Right cardiac atrium (tissue), 5 donors: Measurements from ENCODE around the gene IGSF10. TPM values are rescaled to one million over a fixed set of nuclear protein-coding genes. Genes with fewer than 3 reads are reported as not detected.
A peak's percentile ranks its signal among the peaks of the same experiment; 100 is the strongest.
"Not testable (repeated sequence)": the region's sequence is repeated elsewhere in the genome, so short reads cannot be mapped to it uniquely, and the experiment has no call there.

Experiments
- ATAC-seq, 2 donors: fragments of 200-7000 bp; cut with Tn5 transposase; one replicate each; pipeline versions ENCODE4 v1.8.0 to v1.9.1; 2020; ENCODE audit warnings: moderate library complexity in 2 of 2, mild to moderate bottlenecking in 1 of 2
- DNase-seq, 3 donors: peaks; one replicate each; pipeline ENCODE4 v3.0.0-alpha.2; 2020
- H3K27ac ChIP-seq: one replicate; pipeline ENCODE4 v1.5.1; 2013; ENCODE audit warnings: mild to moderate bottlenecking, low read length, control low read depth, moderate library complexity
- H3K27me3 ChIP-seq: one replicate; pipeline ENCODE4 v1.6.1; 2013; ENCODE audit not compliant: control insufficient read depth, insufficient read depth
- H3K4me1 ChIP-seq: one replicate; pipeline ENCODE4 v1.6.1; 2013; ENCODE audit warnings: low read length; ENCODE audit not compliant: control insufficient read depth, insufficient read depth
- H3K4me3 ChIP-seq: one replicate; pipeline ENCODE4 v1.5.1; 2013; ENCODE audit warnings: low read length, control low read depth
- H3K9me3 ChIP-seq: one replicate; pipeline ENCODE4 v1.6.1; 2013; ENCODE audit warnings: low read length; ENCODE audit not compliant: control insufficient read depth
- WGBS: extraction: QIAGEN DNeasy Blood & Tissue Kit; methylation state at CpG from one replicate; pipeline ENCODE4 v1.1.7; 2013; 5-methylcytosine and 5-hydroxymethylcytosine counted together
- intact Hi-C, 4 donors: fragments of 100-400 bp; cut with DNase I; formaldehyde crosslinking; loops; one replicate each; pipeline versions ENCODE4 v1.11.0 to v1.14.0; 2022 to 2023
- polyA plus RNA-seq: library from polyadenylated mRNA; stranded (reverse); fragments of 200-250 nt; gene quantifications from one replicate; pipeline ENCODE4 v1.2.3, GENCODE V29; 2013
- total RNA-seq, 4 donors: library from RNA; stranded (reverse); fragmentation: NEBNext Ultra II Directional; extraction: Animal tissue kit (Norgen Biotek cat#: 25700); gene quantifications; one replicate each; pipeline ENCODE4 v1.2.1, GENCODE V29; 2021
- donor health status: healthy with polysubstance abuse.
- donor health status: DM: no; HTN: yes; CAD: no.
- donor health status: DM: no; HTN: no; CAD: no.
- donor health status: DM: no; HTN: yes; CAD: no; lungs with severe emphysema.
- donor health status: DM: yes; HTN: yes; CAD: no.

Gene IGSF10
- total and polyA plus RNA-seq, 5 donors: 5.0 to 19.3 (median 12.5) TPM

DNA sequence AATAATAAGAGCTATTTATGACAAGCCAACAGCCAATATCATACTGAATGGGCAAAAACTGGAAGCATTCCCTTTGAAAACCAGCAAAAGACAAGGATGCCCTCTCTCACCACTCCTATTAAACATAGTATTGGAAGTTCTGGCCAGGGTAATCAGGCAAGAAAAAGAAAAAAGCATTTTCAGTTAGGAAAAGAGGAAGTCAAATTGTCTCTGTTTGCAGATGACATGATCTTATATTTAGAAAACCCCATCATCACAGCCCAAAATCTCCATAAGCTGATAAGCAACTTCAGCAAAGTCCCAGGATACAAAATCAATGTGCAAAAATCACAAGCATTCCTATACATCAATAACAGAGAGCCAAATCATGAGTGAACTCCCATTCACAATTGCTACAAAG lies 27.0 kb upstream of the IGSF10 start:
- not testable (repeated sequence) for ATAC-seq, H3K27me3 ChIP-seq

GRCh38 chr3:151483961-151484520 lies 23.2 kb upstream of the IGSF10 start:
- intact Hi-C loops: no loop called here
- ATAC-seq: no peak

More for the DNA sequence above, 27.0 kb upstream of the IGSF10 start:
- H3K9me3 ChIP-seq, DNase-seq, H3K27ac ChIP-seq, H3K4me1 ChIP-seq, intact Hi-C loops, H3K4me3 ChIP-seq: not testable (repeated sequence)

DNA sequence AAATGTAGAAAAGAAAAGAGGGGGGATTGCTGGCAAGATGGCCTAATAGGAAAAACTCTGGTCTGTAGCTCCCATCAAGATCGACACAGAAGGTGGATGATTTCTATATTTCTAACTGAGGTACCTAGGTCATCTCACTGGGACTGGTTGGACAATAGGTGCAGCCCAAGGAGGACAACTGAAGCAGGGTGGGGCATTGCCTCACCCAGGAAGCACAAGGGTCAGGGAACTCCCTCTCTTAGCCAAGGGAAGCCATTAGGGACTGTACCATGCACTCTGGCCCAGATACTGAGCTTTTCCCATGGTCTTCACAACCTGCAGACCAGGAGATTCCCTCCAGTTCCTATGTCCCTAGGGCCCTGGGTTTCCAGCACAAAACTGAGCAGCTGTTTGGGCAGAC lies 22.6 kb upstream of the IGSF10 start:
- intact Hi-C loops: no loop called here

More at GRCh38 chr3:151483961-151484520, 23.2 kb upstream of the IGSF10 start:
- no peak for DNase-seq
- H3K4me1 ChIP-seq: no peaks in the 10 kb centered on the region
- WGBS: 69% methylated on average over 6 of the region's 6 CpGs
- no peaks in the 10 kb centered on the region for H3K9me3 ChIP-seq
- no peak overlapping the region for H3K27ac ChIP-seq
- H3K27me3 ChIP-seq: no peaks in the 10 kb centered on the region
- no peak overlapping the region for H3K4me3 ChIP-seq

DNA sequence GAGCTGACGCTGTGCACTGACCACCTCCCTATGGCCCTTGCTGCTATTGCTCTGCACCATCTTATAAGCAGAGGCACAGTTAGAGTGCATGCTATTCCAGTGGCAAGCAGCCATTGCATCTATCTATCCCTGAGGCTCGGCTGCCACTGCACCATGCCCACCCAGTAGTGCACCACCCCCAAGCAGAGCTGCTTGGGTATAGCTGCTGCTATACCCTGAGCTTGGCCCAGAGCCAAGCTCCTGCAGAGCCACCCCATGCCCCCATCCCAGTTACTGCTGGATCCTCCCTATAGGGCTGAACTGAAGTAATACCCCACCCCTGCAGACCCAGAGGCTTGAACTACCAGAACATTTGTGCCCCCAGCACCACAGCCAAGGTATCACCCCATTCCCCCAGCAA lies 19.6 kb upstream of the IGSF10 start:
- 97% methylated on average over 2 of the region's 2 CpGs for WGBS
- intact Hi-C loops: no loop called here
- Histone ChIP-seq H3K4me3 (no peak overlapping the region), H3K9me3 (no peaks in the 10 kb centered on the region), H3K4me1 (peaks cover 2% of the 10 kb centered on the region), H3K27ac (no peak overlapping the region), H3K27me3 (no peaks in the 10 kb centered on the region)
- no peak for ATAC-seq
- no peak for DNase-seq

More for the DNA sequence above, 22.6 kb upstream of the IGSF10 start:
- 95% methylated on average over 1 of the region's 1 CpG for WGBS
- no peaks in the 10 kb centered on the region for H3K9me3 ChIP-seq
- DNase-seq (no peak), ATAC-seq (no peak)
- no peaks in the 10 kb centered on the region for H3K4me1 ChIP-seq
- H3K27me3 ChIP-seq: no peaks in the 10 kb centered on the region
- H3K4me3 ChIP-seq: no peak overlapping the region
- no peak overlapping the region for H3K27ac ChIP-seq

DNA sequence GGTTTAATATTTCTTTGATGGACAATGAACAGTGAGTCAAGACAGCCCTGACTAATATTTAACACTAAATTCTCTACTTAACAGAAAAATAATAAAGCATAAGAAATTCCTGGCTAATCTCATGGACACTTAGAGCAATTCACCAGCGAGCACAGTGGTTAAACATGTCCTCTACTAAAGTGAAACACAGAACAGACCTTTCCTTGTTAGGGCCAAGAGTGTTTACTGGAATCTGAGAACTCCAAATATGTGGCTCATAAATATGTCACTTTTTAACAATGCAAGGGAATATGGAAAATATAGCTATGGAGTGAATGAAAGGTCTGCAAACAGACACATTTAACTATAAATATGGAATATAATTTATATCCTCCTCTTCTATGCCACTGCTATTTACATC lies 18.6 kb upstream of the IGSF10 start:
- H3K27me3 ChIP-seq: no peaks in the 10 kb centered on the region
- no peak overlapping the region for H3K27ac ChIP-seq
- no peak for ATAC-seq
- peaks cover 2% of the 10 kb centered on the region for H3K4me1 ChIP-seq
- no peaks in the 10 kb centered on the region for H3K9me3 ChIP-seq
- 24% methylated on average over 1 of the region's 1 CpG for WGBS
- DNase-seq: no peak
- no peak overlapping the region for H3K4me3 ChIP-seq
- intact Hi-C loops: no loop called here

- no peak for DNase-seq
- intact Hi-C loops: no loop called here
- 47% methylated on average over 1 of the region's 1 CpG for WGBS
- peaks cover 2% of the 10 kb centered on the region for H3K4me1 ChIP-seq
- H3K9me3 ChIP-seq: no peaks in the 10 kb centered on the region
- no peak overlapping the region for H3K27ac ChIP-seq
- no peak overlapping the region for H3K4me3 ChIP-seq
- ATAC-seq: peak in 1 of 2 donors; percentile 45
- H3K27me3 ChIP-seq: no peaks in the 10 kb centered on the region
These were observed 17.5 kb upstream of the IGSF10 start for GRCh38 chr3:151478335-151478697.

DNA sequence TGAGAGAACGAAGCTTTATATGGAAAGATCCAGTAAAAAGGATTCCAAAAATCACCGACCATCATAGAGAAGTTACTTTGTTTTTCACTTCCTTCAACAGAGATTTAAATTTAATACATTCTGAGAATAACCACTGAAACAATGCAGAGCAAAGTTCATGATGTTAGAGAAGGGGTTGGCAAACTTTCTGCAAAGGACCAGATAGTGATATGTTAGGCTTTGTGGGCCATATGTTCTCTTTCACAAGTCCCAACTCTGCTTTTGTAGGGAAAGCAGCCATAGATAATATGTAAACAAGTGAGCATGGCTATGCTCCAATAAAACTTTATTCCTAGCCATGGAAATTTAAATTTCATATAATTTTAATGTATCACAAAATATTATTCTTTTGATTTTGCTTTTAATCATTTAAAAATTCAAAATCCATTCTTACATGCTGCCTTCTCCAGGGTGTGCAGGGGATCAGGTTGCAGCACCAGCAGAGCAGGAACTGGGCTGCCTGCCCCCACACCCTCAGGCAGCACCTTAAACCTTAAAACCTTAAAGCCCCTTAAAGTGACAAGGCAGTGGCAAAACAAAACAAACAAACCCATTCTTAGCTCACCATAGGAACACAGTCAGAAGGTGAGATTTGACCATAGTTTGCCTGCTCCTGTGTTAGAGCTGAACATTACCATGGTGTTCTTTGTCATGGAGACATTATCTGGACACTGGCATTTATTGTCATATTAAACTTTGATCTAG lies 16.9 kb upstream of the IGSF10 start:
- no peak for ATAC-seq
- no peaks in the 10 kb centered on the region for H3K27me3 ChIP-seq
- H3K4me1 ChIP-seq: peaks cover 2% of the 10 kb centered on the region
- 67% methylated on average over 2 of the region's 2 CpGs for WGBS
- intact Hi-C loops: no loop called here
- DNase-seq: no peak
- H3K4me3 ChIP-seq: no peak overlapping the region
- no peaks in the 10 kb centered on the region for H3K9me3 ChIP-seq
- H3K27ac ChIP-seq: no peak overlapping the region

- Histone ChIP-seq H3K27me3 (no peaks in the 10 kb centered on the region), H3K9me3 (no peaks in the 10 kb centered on the region), H3K27ac (no peak overlapping the region), H3K4me1 (peaks cover 2% of the 10 kb centered on the region), H3K4me3 (no peak overlapping the region)
- ATAC-seq (peak in 1 of 2 donors; percentile 51), DNase-seq (peak in 1 of 3 donors; percentile 55)
- intact Hi-C loops: no loop called here
- WGBS: 50% methylated on average over 7 of the region's 7 CpGs
These were observed 15.6 kb upstream of the IGSF10 start for GRCh38 chr3:151476344-151477018.

DNA sequence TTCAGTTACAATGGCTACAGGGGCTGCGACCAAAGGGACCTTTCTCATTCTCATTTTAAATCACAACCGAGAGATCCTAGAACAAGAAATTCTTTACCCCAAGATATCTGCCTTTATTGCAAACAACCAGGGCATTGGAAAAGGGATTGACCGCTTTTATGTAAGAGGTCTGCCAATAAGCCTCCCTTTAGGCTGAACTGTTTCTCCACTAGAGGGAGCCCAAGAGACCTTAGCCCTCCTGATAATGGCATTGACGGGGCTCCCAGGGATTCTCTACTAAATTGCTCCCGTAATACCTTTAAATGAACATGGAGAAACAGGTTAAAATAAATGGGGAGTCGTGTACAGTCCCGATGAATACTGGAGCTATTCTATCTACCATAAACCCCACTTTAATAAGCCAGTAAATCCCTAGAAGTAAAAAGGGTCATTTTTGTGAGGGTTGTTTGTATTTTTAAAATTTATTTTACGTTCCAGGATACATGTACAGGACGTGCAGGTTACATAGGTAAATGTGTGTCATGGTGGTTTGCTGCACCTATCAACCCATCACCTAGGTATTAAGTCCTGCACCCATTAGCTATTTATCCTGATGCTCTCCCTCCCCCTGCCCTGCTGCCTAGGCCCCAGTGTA lies 7.5 kb upstream of the IGSF10 start:
- H3K27me3 ChIP-seq: no peaks in the 10 kb centered on the region
- no peak overlapping the region for H3K27ac ChIP-seq
- intact Hi-C loops: loop anchor here in 1 of 4 donors (10.0 kb wide), 1 partner anchor 366 kb away; no protein-coding TSS in a partner anchor
- ATAC-seq (peak; percentile 63 to 79), DNase-seq (no peak)
- H3K9me3 ChIP-seq: no peaks in the 10 kb centered on the region
- H3K4me1 ChIP-seq: no peaks in the 10 kb centered on the region
- no peak overlapping the region for H3K4me3 ChIP-seq
- 53% methylated on average over 9 of the region's 9 CpGs for WGBS

- no peak for ATAC-seq
- 91% methylated on average over 1 of the region's 1 CpG for WGBS
- intact Hi-C loops: loop anchor here in 1 of 4 donors (10.0 kb wide), 1 partner anchor 368 kb away; no protein-coding TSS in a partner anchor
- no peaks in the 10 kb centered on the region for H3K9me3 ChIP-seq
- DNase-seq: no peak
- no peaks in the 10 kb centered on the region for H3K27me3 ChIP-seq
- no peak overlapping the region for H3K4me3 ChIP-seq
- H3K27ac ChIP-seq: no peak overlapping the region
- H3K4me1 ChIP-seq: no peaks in the 10 kb centered on the region
These were observed 6.2 kb upstream of the IGSF10 start for GRCh38 chr3:151467069-151467468.

DNA sequence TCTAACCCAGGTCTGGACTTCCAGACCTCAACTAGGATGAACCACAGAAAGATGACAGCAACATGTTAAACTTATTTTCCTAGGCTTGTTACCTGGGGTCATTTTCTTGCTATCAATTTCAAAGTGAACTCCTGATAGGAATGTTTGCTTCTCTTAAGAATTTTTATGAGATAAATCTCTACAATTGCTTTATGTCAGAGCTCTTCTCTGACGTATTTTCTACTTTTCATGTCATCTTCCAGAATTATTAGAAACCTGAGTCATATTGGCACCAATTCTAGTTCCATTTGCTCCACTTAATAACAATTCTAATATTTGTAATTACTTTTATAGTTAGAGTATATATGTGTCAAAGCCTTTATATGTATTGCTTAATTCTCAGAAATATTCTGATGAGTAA lies 2.1 kb upstream of the IGSF10 start:
- H3K9me3 ChIP-seq: no peaks in the 10 kb centered on the region
- ATAC-seq: no peak
- intact Hi-C loops: loop anchor here in 1 of 4 donors (10.0 kb wide), 1 partner anchor 372 kb away; no protein-coding TSS in a partner anchor
- no peak for DNase-seq
- H3K4me3 ChIP-seq: no peak overlapping the region
- WGBS: 69% methylated on average over 1 of the region's 1 CpG
- H3K27ac ChIP-seq: no peak overlapping the region
- no peaks in the 10 kb centered on the region for H3K27me3 ChIP-seq
- no peaks in the 10 kb centered on the region for H3K4me1 ChIP-seq
